Liver (tissue), 9 donors: Measurements from ENCODE around the gene SEMA4D. TPM values are rescaled to one million over a fixed set of nuclear protein-coding genes. Genes with fewer than 3 reads are reported as not detected.

Source experiments
- DNase-seq: peaks from one replicate; pipeline ENCODE4 v3.0.0-alpha.2; 2017; ENCODE audit warnings: low spot score
- H3K27ac ChIP-seq, 2 donors: one replicate each; pipeline ENCODE4 v1.7.0; 2013; ENCODE audit warnings: inconsistent platforms in 2 of 2, low read length in 2 of 2, control low read depth in 1 of 2, low read depth in 1 of 2, mild to moderate bottlenecking in 1 of 2
- H3K27me3 ChIP-seq, 4 donors: one replicate each; pipeline versions ENCODE4 v1.6.1 to v1.7.0; 2013; ENCODE audit warnings: low read length in 3 of 4, inconsistent platforms in 1 of 4, mild to moderate bottlenecking in 1 of 4, moderate library complexity in 1 of 4; ENCODE audit not compliant: control insufficient read depth in 4 of 4, insufficient read depth in 4 of 4
- H3K36me3 ChIP-seq, 4 donors: one replicate each; pipeline versions ENCODE4 v1.6.1 to v1.7.0; 2013; ENCODE audit warnings: low read length in 3 of 4, mild to moderate bottlenecking in 3 of 4, low read depth in 1 of 4, moderate library complexity in 1 of 4; ENCODE audit not compliant: control insufficient read depth in 4 of 4, insufficient read depth in 3 of 4
- H3K4me1 ChIP-seq, 4 donors: one replicate each; pipeline versions ENCODE4 v1.6.1 to v1.7.0; 2013; ENCODE audit warnings: low read length in 3 of 4, mild to moderate bottlenecking in 3 of 4, moderate library complexity in 1 of 4; ENCODE audit not compliant: control insufficient read depth in 4 of 4, insufficient read depth in 4 of 4
- H3K4me3 ChIP-seq, 3 donors: one replicate each; pipeline versions ENCODE4 v1.6.1 to v1.7.0; 2013; ENCODE audit warnings: low read length in 3 of 3, control low read depth in 1 of 3, low read depth in 1 of 3, mild to moderate bottlenecking in 1 of 3
- H3K9ac ChIP-seq, 2 donors: one replicate each; pipeline ENCODE4 v1.7.0; 2013; ENCODE audit warnings: low read length in 2 of 2, mild to moderate bottlenecking in 2 of 2, moderate library complexity in 2 of 2, control low read depth in 1 of 2, low read depth in 1 of 2
- H3K9me3 ChIP-seq, 4 donors: one replicate each; pipeline versions ENCODE4 v1.6.1 to v1.7.0; 2013; ENCODE audit warnings: low read length in 3 of 4; ENCODE audit not compliant: control insufficient read depth in 4 of 4
- CTCF ChIP-seq: fragments of 150-350 bp; IDR thresholded peaks from 2 replicates; pipeline ENCODE4 v1.5.1; 2017; ENCODE audit warnings: improper control_type of control experiment, low read depth, low read length; ENCODE audit not compliant: missing input control
- EGR1 ChIP-seq, 2 donors: IDR thresholded peaks; 2 replicates each; pipeline ENCODE4 v1.6.1; 2016 to 2018; ENCODE audit warnings: antibody characterized with exemption in 2 of 2, low read depth in 2 of 2
- FOXA1 ChIP-seq: IDR thresholded peaks from 2 replicates; pipeline ENCODE4 v1.6.1; 2016; ENCODE audit warnings: antibody characterized with exemption
- GABPA ChIP-seq, 2 donors: IDR thresholded peaks in 1 of 2; conservative IDR thresholded peaks in 1 of 2; 2 replicates each; pipeline ENCODE4 v1.6.1; 2016; ENCODE audit warnings: antibody characterized with exemption in 2 of 2, mild to moderate bottlenecking in 1 of 2, moderate library complexity in 1 of 2
- HNF4A ChIP-seq, 2 donors: conservative IDR thresholded peaks; 2 replicates each; pipeline ENCODE4 v1.6.1; 2016; ENCODE audit warnings: antibody characterized with exemption in 2 of 2, mild to moderate bottlenecking in 2 of 2
- RAD21 ChIP-seq, 2 donors: IDR thresholded peaks; 2 replicates each; pipeline ENCODE4 v1.6.1; 2016; ENCODE audit warnings: antibody characterized with exemption in 2 of 2, mild to moderate bottlenecking in 2 of 2
- SP1 ChIP-seq: IDR thresholded peaks from 2 replicates; pipeline ENCODE4 v1.6.1; 2018; ENCODE audit warnings: antibody characterized with exemption, mild to moderate bottlenecking
- WGBS: extraction: QIAGEN DNeasy Blood & Tissue Kit; methylation state at CpG from one replicate; pipeline ENCODE4 v1.1.7; 2013; 5-methylcytosine and 5-hydroxymethylcytosine counted together
- polyA plus RNA-seq, 2 donors: library from polyadenylated mRNA; stranded (reverse) in 1 of 2; unstranded in 1 of 2; fragments of 200-250 nt in 1 of 2; fragments of >200 nt in 1 of 2; fragmentation: Nextera tagmentation in 1 of 2; extraction: Ambion mirVana in 1 of 2; gene quantifications; one replicate each; pipeline versions ENCODE4 v1.2.1 to v1.2.3, GENCODE V29; 2013 to 2015
- total RNA-seq, 2 donors: library from RNA; depleted of rRNA; stranded (reverse); fragments of >200 nt; gene quantifications; one replicate each; pipeline ENCODE4 v1.2.3, GENCODE V29; 2014
- donor health status: healthy.
- donor health status: healthy.
- donor health status: healthy.
- donor health status: healthy.
- donor health status: healthy.

The SEMA4D gene
- total and polyA plus RNA-seq, 4 donors: 1.4 to 12.0 (median 4.1) TPM

DNA sequence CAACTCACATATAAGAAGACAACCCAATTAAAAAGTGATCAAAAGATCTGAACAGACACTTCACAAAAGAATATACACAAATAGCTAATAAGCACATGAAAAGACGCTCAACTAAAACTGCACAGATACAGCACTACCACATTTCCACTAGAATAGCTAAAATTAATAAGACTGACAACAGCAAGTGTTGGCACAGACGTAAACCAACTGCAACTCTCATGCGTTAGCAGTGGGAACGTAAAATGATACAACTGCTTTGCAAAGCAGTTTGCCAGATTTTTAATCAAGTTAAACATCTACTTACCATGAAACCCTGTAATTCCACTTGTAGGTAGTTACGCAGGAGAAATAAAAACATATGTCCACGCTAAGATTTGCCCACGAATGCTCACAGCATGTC lies 9.0 kb downstream of the SEMA4D start:
- H3K9me3 ChIP-seq: no peaks in the 10 kb centered on the region
- no peaks in the 10 kb centered on the region for H3K36me3 ChIP-seq
- WGBS: 96% methylated on average over 7 of the region's 7 CpGs
- TF ChIP-seq SP1 (no peak), RAD21 (IDR thresholded peaks at IDR 0.05) (no peak), CTCF (no peak), HNF4A (conservative IDR thresholded peaks at IDR 0.05) (no peak)
- H3K4me1 ChIP-seq: no peaks in the 10 kb centered on the region
- no peak overlapping the region for H3K27ac ChIP-seq
- no peak overlapping the region for H3K4me3 ChIP-seq
- H3K9ac ChIP-seq: no peak overlapping the region
- no peaks in the 10 kb centered on the region for H3K27me3 ChIP-seq
- no peak for DNase-seq

DNA sequence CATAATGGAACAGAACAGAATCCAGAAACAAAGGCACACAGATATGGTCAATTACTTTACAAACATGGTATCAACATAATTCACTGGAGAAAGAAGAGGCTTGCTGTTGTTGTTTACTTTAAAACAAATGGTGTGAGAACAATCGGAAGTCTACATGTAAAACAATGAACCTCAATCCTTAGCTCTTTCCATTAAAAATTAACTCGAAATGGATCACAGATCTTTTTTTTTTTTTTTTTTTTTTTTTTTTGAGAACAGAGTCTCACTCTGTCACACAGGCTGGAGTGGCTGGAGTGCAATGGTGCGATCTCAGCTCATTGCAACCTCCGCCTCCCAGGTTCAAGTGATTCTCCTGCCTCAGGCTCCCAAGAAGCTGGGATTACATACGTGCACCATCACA lies 9.8 kb downstream of the SEMA4D start:
- no peak for DNase-seq
- 93% methylated on average over 5 of the region's 5 CpGs for WGBS
- no peak overlapping the region for H3K27ac ChIP-seq
- H3K36me3 ChIP-seq: no peaks in the 10 kb centered on the region
- H3K4me3 ChIP-seq: no peak overlapping the region
- H3K4me1 ChIP-seq: no peaks in the 10 kb centered on the region
- H3K9me3 ChIP-seq: no peaks in the 10 kb centered on the region
- no peaks in the 10 kb centered on the region for H3K27me3 ChIP-seq
- TF ChIP-seq SP1: no peak
- no peak overlapping the region for H3K9ac ChIP-seq

DNA sequence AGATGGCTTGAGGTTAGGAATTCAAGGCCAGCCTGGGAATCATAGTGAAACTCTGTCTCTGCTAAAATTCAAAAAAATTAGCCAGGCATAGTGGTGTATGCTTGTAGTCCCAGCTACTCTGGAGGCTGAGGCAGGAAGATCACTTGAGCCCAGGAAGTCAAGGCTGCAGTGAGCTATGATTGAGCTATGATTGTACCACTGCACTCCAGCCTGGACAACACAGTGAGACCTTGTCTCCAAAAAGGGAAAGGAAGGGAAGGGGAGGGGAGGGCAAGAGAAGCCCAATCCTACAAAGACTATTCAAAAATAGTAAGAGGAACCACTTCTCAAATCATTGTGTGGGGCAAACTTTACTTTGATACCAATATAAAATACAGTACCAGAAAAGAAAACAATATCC lies 11.2 kb downstream of the SEMA4D start:
- DNase-seq: no peak
- no peaks in the 10 kb centered on the region for H3K27me3 ChIP-seq
- no peak overlapping the region for H3K27ac ChIP-seq
- no peaks in the 10 kb centered on the region for H3K4me1 ChIP-seq
- H3K36me3 ChIP-seq: no peaks in the 10 kb centered on the region
- TF ChIP-seq FOXA1 (no peak), CTCF (no peak), SP1 (no peak), EGR1 (IDR thresholded peaks at IDR 0.05; ENCODE audit: low read depth in 2 of 2) (no peak), GABPA (IDR thresholded peaks at IDR 0.05 in 1 of 2, conservative IDR thresholded peaks at IDR 0.05 in 1 of 2) (no peak)
- H3K9me3 ChIP-seq: no peaks in the 10 kb centered on the region
- no peak overlapping the region for H3K4me3 ChIP-seq
- no peak overlapping the region for H3K9ac ChIP-seq
